ENCODE results near the gene NXF2B. TPM values are rescaled to one million over a fixed set of nuclear protein-coding genes. Genes with fewer than 3 reads are reported as not detected.
"Not testable (repeated sequence)": the region's sequence is repeated elsewhere in the genome, so short reads cannot be mapped to it uniquely, and the experiment has no call there.

The NXF2B gene, protein sequence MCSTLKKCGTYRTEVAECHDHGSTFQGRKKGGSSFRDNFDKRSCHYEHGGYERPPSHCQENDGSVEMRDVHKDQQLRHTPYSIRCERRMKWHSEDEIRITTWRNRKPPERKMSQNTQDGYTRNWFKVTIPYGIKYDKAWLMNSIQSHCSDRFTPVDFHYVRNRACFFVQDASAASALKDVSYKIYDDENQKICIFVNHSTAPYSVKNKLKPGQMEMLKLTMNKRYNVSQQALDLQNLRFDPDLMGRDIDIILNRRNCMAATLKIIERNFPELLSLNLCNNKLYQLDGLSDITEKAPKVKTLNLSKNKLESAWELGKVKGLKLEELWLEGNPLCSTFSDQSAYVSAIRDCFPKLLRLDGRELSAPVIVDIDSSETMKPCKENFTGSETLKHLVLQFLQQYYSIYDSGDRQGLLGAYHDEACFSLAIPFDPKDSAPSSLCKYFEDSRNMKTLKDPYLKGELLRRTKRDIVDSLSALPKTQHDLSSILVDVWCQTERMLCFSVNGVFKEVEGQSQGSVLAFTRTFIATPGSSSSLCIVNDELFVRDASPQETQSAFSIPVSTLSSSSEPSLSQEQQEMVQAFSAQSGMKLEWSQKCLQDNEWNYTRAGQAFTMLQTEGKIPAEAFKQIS
- total RNA-seq (not detected), polyA plus RNA-seq (0.09 TPM)
- long read RNA-seq, donor 1, result 0 reads
- long read RNA-seq, donor 2, result 0 reads
- long read RNA-seq, donor 3, result 0 reads
- long read RNA-seq, donor 4, result 0 reads
- long read RNA-seq, donor 5, result 0 reads
- long read RNA-seq, donor 6, result 0 reads
- long read RNA-seq, donor 7, result 0 reads
- long read RNA-seq, donor 8, result 0 reads
- long read RNA-seq, donor 9, result 0 reads
- long read RNA-seq, donor 10, result 0 reads

DNA sequence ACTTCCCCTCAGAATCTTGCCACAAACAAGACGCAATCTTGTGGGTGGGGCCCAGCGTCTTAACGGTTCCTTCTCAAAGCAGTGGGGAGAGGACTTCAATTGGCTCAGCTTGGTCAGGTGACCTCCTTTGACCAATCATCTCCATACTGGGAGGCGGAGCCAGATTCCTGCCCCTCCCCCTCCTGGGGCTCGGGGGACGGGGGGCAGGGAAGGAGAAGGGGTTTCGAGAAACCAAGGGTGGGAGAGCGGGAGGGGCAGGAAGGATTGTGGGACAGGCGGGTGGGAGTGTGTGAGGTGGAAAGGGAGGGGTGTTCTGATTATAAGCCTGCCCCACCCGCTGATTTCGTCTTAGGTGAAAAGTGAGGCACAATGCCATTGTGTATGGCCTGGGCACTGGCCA is at the start of gene NXF2B:
Gene NXF2B (minus strand): TSS at position 101 of the 400 bp plus-strand sequence. CDS start 59,972 bp downstream, outside the sequence.
- H3K9me3 ChIP-seq (ENCODE audit: control insufficient read depth in 2 of 2, insufficient read depth in 1 of 2, low read length in 1 of 2); H3K4me3 ChIP-seq (ENCODE audit: low read length in 2 of 2); H3K27ac ChIP-seq (ENCODE audit: low read depth in 1 of 2, low read length in 1 of 2); DNase-seq (ENCODE audit: low read depth in 6 of 9, low spot score in 9 of 9); H3K4me1 ChIP-seq (ENCODE audit: control insufficient read depth in 2 of 2, insufficient read depth in 2 of 2, low read length in 2 of 2); H3K27me3 ChIP-seq (ENCODE audit: control insufficient read depth in 2 of 2, insufficient read depth in 1 of 2, low read length in 1 of 2); H3K36me3 ChIP-seq (ENCODE audit: control insufficient read depth in 2 of 2, insufficient read depth in 2 of 2, low read length in 1 of 2): not testable (repeated sequence)
- no CpG with 5 or more reads among the region's 11 CpGs for WGBS

DNA sequence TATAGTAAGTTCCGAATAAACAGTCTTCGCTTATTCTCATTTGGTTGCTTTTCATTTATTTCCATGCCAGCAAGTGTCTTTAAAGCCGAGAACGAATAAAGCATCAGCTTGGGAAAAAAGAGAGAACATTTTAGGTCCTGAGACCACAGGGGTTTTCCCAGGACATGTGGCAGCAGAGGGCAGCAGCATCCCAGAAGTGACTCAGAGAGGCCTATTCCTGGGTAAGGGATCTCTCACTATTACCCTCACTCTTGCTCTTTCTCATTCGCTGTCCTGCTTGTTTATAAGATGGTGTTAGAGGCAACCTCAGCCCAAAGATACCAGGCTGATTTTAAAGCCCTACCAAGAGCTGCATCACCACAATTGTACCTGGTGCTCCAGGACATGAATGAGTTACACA is 39.0 kb upstream of the NXF2B start:
- not testable (repeated sequence) for DNase-seq (ENCODE audit: low read depth in 6 of 9, low spot score in 9 of 9); H3K27me3 ChIP-seq (ENCODE audit: control insufficient read depth in 2 of 2, insufficient read depth in 1 of 2, low read length in 1 of 2); H3K27ac ChIP-seq (ENCODE audit: low read depth in 1 of 2, low read length in 1 of 2); H3K9me3 ChIP-seq (ENCODE audit: control insufficient read depth in 2 of 2, insufficient read depth in 1 of 2, low read length in 1 of 2); H3K4me3 ChIP-seq (ENCODE audit: low read length in 2 of 2); H3K36me3 ChIP-seq (ENCODE audit: control insufficient read depth in 2 of 2, insufficient read depth in 2 of 2, low read length in 1 of 2); H3K4me1 ChIP-seq (ENCODE audit: control insufficient read depth in 2 of 2, insufficient read depth in 2 of 2, low read length in 2 of 2)
- WGBS, result 63% methylated on average over 2 of the region's 5 CpGs

DNA sequence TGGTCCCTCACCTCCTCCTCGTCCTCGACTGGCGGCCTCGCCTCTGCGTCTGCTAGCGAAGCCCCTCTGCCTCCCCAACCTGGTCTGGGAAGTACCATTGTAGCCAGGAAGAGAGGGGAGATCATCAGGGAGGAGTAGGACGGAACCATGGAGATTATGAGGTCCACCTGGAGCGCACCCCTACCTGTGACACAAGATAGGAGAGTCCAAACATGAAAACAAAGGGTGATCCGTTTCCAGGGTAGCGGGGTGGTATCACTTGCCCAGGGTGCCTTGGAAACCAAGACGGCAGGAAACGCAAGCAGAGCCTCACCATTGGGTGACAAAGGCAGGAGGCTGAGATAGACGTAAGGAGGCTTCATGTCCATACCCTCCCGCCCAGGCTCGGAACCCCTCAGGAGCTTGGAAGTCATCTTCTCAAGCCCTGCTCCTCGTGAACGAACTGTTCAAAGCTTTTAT is 32.0 kb upstream of the NXF2B start, which contains the start of gene TCP11X2:
Gene TCP11X2 (minus strand): TSS at position 51 of the 459 bp plus-strand sequence.
- not testable (repeated sequence) for H3K27me3 ChIP-seq (ENCODE audit: control insufficient read depth in 2 of 2, insufficient read depth in 1 of 2, low read length in 1 of 2); H3K4me3 ChIP-seq (ENCODE audit: low read length in 2 of 2); H3K4me1 ChIP-seq (ENCODE audit: control insufficient read depth in 2 of 2, insufficient read depth in 2 of 2, low read length in 2 of 2); H3K36me3 ChIP-seq (ENCODE audit: control insufficient read depth in 2 of 2, insufficient read depth in 2 of 2, low read length in 1 of 2); DNase-seq (ENCODE audit: low read depth in 6 of 9, low spot score in 9 of 9); H3K27ac ChIP-seq (ENCODE audit: low read depth in 1 of 2, low read length in 1 of 2); H3K9me3 ChIP-seq (ENCODE audit: control insufficient read depth in 2 of 2, insufficient read depth in 1 of 2, low read length in 1 of 2)
- 53% methylated on average over 7 of the region's 17 CpGs for WGBS

DNA sequence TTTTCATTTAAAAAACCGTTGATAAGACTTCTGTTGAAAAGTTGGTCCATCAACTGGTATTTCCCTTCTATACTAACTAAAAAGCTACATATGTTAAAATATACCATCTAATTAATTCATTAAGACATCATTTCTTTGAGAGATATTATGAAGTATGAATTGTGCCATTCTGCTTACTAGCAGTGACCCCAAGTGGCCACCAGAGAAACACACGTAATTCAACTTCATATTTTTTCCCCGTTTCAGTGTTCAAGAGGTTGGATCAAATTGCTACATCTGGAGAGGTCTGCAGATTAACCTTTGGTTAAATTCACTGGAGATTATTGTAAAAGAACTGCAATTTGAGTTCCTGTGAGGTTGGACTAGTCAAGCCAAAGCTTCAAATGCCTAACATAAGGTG is 30.4 kb upstream of the NXF2B start:
- H3K27me3 ChIP-seq (ENCODE audit: control insufficient read depth in 2 of 2, insufficient read depth in 1 of 2, low read length in 1 of 2); H3K27ac ChIP-seq (ENCODE audit: low read depth in 1 of 2, low read length in 1 of 2); H3K4me3 ChIP-seq (ENCODE audit: low read length in 2 of 2); H3K36me3 ChIP-seq (ENCODE audit: control insufficient read depth in 2 of 2, insufficient read depth in 2 of 2, low read length in 1 of 2); H3K4me1 ChIP-seq (ENCODE audit: control insufficient read depth in 2 of 2, insufficient read depth in 2 of 2, low read length in 2 of 2); H3K9me3 ChIP-seq (ENCODE audit: control insufficient read depth in 2 of 2, insufficient read depth in 1 of 2, low read length in 1 of 2); DNase-seq (ENCODE audit: low read depth in 6 of 9, low spot score in 9 of 9): not testable (repeated sequence)
- WGBS, result no CpG with 5 or more reads among the region's 3 CpGs

DNA sequence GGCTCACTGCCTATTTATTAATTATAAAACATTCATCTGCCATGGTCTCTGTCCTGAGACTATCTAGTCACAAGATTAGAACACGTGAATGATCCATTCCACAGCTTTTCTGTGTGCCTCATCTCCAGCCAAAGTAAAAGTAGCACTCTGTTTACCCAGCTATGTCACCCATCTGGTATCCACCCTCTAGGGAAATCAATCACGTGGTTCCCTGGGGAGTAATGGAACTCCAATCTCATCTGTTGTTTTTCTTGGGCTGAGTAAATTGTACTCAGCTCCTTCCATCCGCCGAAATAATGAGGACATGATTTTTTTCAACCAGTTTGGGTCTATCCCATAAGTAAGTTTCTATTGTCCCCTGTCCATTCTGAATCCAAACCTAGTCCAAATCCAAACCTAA is 18.8 kb upstream of the NXF2B start:
- not testable (repeated sequence) for DNase-seq (ENCODE audit: low read depth in 6 of 9, low spot score in 9 of 9); H3K27me3 ChIP-seq (ENCODE audit: control insufficient read depth in 2 of 2, insufficient read depth in 1 of 2, low read length in 1 of 2); H3K4me1 ChIP-seq (ENCODE audit: control insufficient read depth in 2 of 2, insufficient read depth in 2 of 2, low read length in 2 of 2); H3K36me3 ChIP-seq (ENCODE audit: control insufficient read depth in 2 of 2, insufficient read depth in 2 of 2, low read length in 1 of 2); H3K27ac ChIP-seq (ENCODE audit: low read depth in 1 of 2, low read length in 1 of 2); H3K4me3 ChIP-seq (ENCODE audit: low read length in 2 of 2); H3K9me3 ChIP-seq (ENCODE audit: control insufficient read depth in 2 of 2, insufficient read depth in 1 of 2, low read length in 1 of 2)
- WGBS, result no CpG with 5 or more reads among the region's 4 CpGs

DNA sequence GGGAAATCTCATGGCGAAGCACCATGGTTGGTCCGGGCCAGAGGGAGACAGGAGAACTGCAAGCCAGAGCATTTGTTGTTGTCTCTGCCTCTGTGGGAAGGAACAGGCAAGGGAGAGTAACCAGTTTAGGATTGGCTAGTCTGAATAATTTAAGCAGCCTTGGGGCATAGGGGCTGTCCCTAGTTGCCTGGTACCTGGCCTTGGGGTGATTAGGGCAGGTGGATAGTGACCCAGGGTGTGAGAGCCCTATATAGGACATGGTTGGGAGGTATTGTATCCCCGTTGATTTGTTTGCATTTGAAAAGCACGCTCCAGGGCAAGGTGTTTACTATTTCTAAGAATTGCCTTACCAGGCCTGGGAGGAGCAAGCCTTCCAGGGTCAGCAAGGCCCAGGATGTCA is 25.3 kb downstream of the NXF2B start:
- no CpG with 5 or more reads among the region's 4 CpGs for whole genome bisulfite sequencing
- not testable (repeated sequence) for H3K27ac ChIP-seq (ENCODE audit: low read depth in 1 of 2, low read length in 1 of 2); H3K36me3 ChIP-seq (ENCODE audit: control insufficient read depth in 2 of 2, insufficient read depth in 2 of 2, low read length in 1 of 2); H3K9me3 ChIP-seq (ENCODE audit: control insufficient read depth in 2 of 2, insufficient read depth in 1 of 2, low read length in 1 of 2); H3K4me1 ChIP-seq (ENCODE audit: control insufficient read depth in 2 of 2, insufficient read depth in 2 of 2, low read length in 2 of 2); H3K4me3 ChIP-seq (ENCODE audit: low read length in 2 of 2); H3K27me3 ChIP-seq (ENCODE audit: control insufficient read depth in 2 of 2, insufficient read depth in 1 of 2, low read length in 1 of 2); DNase-seq (ENCODE audit: low read depth in 6 of 9, low spot score in 9 of 9)

DNA sequence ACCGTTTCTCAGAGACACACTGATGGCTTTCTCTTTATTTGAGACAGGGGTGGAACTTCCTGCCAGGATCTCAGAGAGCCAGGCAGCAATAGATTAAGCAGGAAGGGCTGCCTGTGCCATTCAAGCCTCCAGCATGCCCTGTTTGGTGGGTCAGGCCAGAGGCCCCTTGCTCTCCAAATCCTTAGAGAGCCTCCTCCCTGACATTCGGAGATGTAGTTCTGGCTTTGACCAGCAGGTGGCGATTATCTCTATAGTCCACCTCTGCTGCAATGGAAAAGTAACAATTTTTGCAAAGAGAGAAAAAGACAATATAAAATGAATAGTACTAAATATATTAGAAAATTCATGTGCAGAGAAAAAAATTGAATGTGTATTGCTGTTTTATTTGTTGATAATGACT is 93.9 kb downstream of the NXF2B start:
- Histone ChIP-seq H3K36me3 (ENCODE audit: control insufficient read depth in 2 of 2, insufficient read depth in 2 of 2, low read length in 1 of 2) (no peaks in the 10 kb centered on the region), H3K4me3 (ENCODE audit: low read length in 2 of 2) (no peak overlapping the region), H3K27ac (ENCODE audit: low read depth in 1 of 2, low read length in 1 of 2) (no peak overlapping the region), H3K4me1 (ENCODE audit: control insufficient read depth in 2 of 2, insufficient read depth in 2 of 2, low read length in 2 of 2) (no peaks in the 10 kb centered on the region), H3K9me3 (ENCODE audit: control insufficient read depth in 2 of 2, insufficient read depth in 1 of 2, low read length in 1 of 2) (no peaks in the 10 kb centered on the region), H3K27me3 (ENCODE audit: control insufficient read depth in 2 of 2, insufficient read depth in 1 of 2, low read length in 1 of 2) (no peaks in the 10 kb centered on the region)
- WGBS, result 34% methylated on average over 3 of the region's 3 CpGs
- peak in 8 of 9 donors; percentile 12 to 66 (median 28) for DNase-seq (ENCODE audit: low read depth in 6 of 9, low spot score in 9 of 9)

DNA sequence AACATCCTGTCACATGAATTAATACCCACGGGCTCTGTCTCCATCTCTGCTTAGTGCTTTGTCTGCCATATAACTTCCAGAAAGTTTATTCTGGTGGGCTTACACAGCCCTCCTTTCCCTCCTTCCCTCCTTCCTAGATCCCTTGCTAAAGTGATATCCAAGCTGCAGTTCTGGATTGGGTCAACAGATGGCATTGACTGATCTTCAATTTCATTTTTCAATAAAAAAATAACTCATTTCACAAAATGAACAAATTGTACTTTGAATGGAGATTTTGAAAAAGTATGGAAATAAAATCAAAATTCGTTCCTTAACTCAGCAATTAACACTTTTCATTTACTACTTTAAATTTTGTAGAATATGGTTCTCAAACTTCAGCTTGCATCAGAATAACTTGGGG is 97.9 kb downstream of the NXF2B start:
- WGBS, result 56% methylated on average over 2 of the region's 2 CpGs
- no peak for DNase-seq (ENCODE audit: low read depth in 6 of 9, low spot score in 9 of 9)
- H3K4me1 ChIP-seq (ENCODE audit: control insufficient read depth in 2 of 2, insufficient read depth in 2 of 2, low read length in 2 of 2), result no peaks in the 10 kb centered on the region

More for the DNA sequence above, 97.9 kb downstream of the NXF2B start:
- Histone ChIP-seq H3K4me3 (ENCODE audit: low read length in 2 of 2) (no peak overlapping the region), H3K36me3 (ENCODE audit: control insufficient read depth in 2 of 2, insufficient read depth in 2 of 2, low read length in 1 of 2) (no peaks in the 10 kb centered on the region), H3K27ac (ENCODE audit: low read depth in 1 of 2, low read length in 1 of 2) (no peak overlapping the region), H3K9me3 (ENCODE audit: control insufficient read depth in 2 of 2, insufficient read depth in 1 of 2, low read length in 1 of 2) (no peaks in the 10 kb centered on the region), H3K27me3 (ENCODE audit: control insufficient read depth in 2 of 2, insufficient read depth in 1 of 2, low read length in 1 of 2) (no peaks in the 10 kb centered on the region)

All from thymus (tissue), 14 donors.